Testis (tissue), 2 donors: ENCODE data around the gene POLR3A.

Experiments used
- CTCF ChIP-seq, 3 experiments: fragments of 450-650 bp in 2 of 3; fragments of 200-600 bp in 1 of 3; sonication (generic) in 1 of 3; IDR thresholded peaks; one replicate each; pipeline ENCODE4 v1.5.1; 2016 to 2019; ENCODE audit warnings: antibody characterized with exemption in 3 of 3, mild to moderate bottlenecking in 2 of 3, moderate library complexity in 1 of 3
- POLR2A ChIP-seq: fragments of 450-650 bp; IDR thresholded peaks from one replicate; pipeline ENCODE4 v1.6.1; 2017; ENCODE audit warnings: antibody characterized with exemption, mild to moderate bottlenecking, moderate library complexity

DNA sequence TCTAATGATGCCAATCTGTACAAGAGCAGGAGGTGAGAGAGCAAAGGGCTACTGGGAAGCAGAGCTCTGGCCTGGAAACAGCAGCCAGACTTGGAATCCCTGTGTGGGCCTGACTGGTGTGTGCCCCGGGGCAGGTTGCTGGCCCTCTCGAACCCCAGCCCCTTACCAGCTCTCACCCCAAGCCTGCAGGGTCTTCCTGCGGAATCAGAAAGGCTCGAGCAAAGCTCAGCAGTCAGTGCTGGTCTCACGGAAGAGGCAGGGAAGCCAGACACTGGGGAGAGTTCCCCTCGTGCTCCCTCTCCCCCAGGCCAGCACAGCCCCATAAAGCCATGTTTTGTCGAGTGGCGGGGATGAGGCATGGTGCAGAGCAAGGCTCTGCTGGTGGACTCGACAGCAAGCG, 50.1 kb downstream of the POLR3A start:
- no peak for TF ChIP-seq CTCF (IDR thresholded peaks at IDR 0.05)
- no peak for TF ChIP-seq POLR2A
